Measurements from ENCODE around the gene FCSK. TPM values are rescaled to one million over a fixed set of nuclear protein-coding genes. Genes with fewer than 3 reads are reported as not detected.

The FCSK gene
- total and polyA plus RNA-seq, 2 experiments from 2014 or later: 15.7 to 25.9 TPM

- no peak for DNase-seq (ENCODE audit: low spot score)
- Histone ChIP-seq H3K27ac (no peak overlapping the region), H4K20me1 (ENCODE audit: insufficient read depth, poor library complexity, severe bottlenecking) (no peaks in the 10 kb centered on the region), H3K4me3 (no peak overlapping the region), H3K9me2 (replicated peaks; ENCODE audit: insufficient read depth) (no peaks in the 10 kb centered on the region), H3K36me3 (replicated peaks; ENCODE audit: insufficient read depth, low read depth) (no peaks in the 10 kb centered on the region), H3K79me2 (no peaks in the 10 kb centered on the region), H3K4me1 (ENCODE audit: insufficient read depth) (peaks cover 3% of the 10 kb centered on the region), H3K9me3 (ENCODE audit: low read depth) (no peaks in the 10 kb centered on the region), H2AFZ (no peak overlapping the region), H3K27me3 (no peaks in the 10 kb centered on the region), H3K4me2 (no peak overlapping the region)
- WGBS (ENCODE audit: low lambda C conversion rate, missing lambda C conversion rate): 95% methylated on average over 17 of the region's 17 CpGs
- no peak for TF ChIP-seq EZH2 (IDR thresholded peaks at IDR 0.05; ENCODE audit: borderline replicate concordance)
Observed at GRCh38 chr16:70480127-70481105, 26.0 kb downstream of the FCSK start.

- Histone ChIP-seq H3K79me2 (no peaks in the 10 kb centered on the region), H4K20me1 (ENCODE audit: insufficient read depth, poor library complexity, severe bottlenecking) (no peaks in the 10 kb centered on the region), H2AFZ (no peak overlapping the region), H3K27ac (no peak overlapping the region), H3K4me3 (no peak overlapping the region), H3K9me3 (ENCODE audit: low read depth) (no peaks in the 10 kb centered on the region), H3K4me2 (no peak overlapping the region), H3K4me1 (ENCODE audit: insufficient read depth) (no peaks in the 10 kb centered on the region), H3K9me2 (replicated peaks; ENCODE audit: insufficient read depth) (no peaks in the 10 kb centered on the region), H3K36me3 (replicated peaks; ENCODE audit: insufficient read depth, low read depth) (no peaks in the 10 kb centered on the region), H3K27me3 (no peaks in the 10 kb centered on the region)
- no peak for TF ChIP-seq EZH2 (IDR thresholded peaks at IDR 0.05; ENCODE audit: borderline replicate concordance)
- TF ChIP-seq CTCF (IDR thresholded peaks at IDR 0.05; ENCODE audit: poor library complexity): no peak
- no peak for TF ChIP-seq EZH2phosphoT487 (IDR thresholded peaks at IDR 0.05; ENCODE audit: low read depth, severe bottlenecking, unreplicated experiment)
- DNase-seq (ENCODE audit: low spot score): no peak
- 94% methylated on average over 7 of the region's 7 CpGs for whole genome bisulfite sequencing (ENCODE audit: low lambda C conversion rate, missing lambda C conversion rate)
Observed at GRCh38 chr16:70481929-70482536, 27.6 kb downstream of the FCSK start.

GRCh38 chr16:70482624-70483023 is 28.2 kb downstream of the FCSK start:
- H4K20me1 ChIP-seq (ENCODE audit: insufficient read depth, poor library complexity, severe bottlenecking): no peaks in the 10 kb centered on the region
- no peaks in the 10 kb centered on the region for H3K9me3 ChIP-seq (ENCODE audit: low read depth)
- H3K79me2 ChIP-seq: no peaks in the 10 kb centered on the region
- no peak overlapping the region for H2AFZ ChIP-seq
- H3K9me2 ChIP-seq (replicated peaks; ENCODE audit: insufficient read depth): no peaks in the 10 kb centered on the region
- no peak overlapping the region for H3K4me2 ChIP-seq
- H3K27ac ChIP-seq: no peak overlapping the region
- no peaks in the 10 kb centered on the region for H3K4me1 ChIP-seq (ENCODE audit: insufficient read depth)
- H3K27me3 ChIP-seq: no peaks in the 10 kb centered on the region
- no peak for TF ChIP-seq CTCF (IDR thresholded peaks at IDR 0.05; ENCODE audit: poor library complexity)
- TF ChIP-seq EZH2phosphoT487 (IDR thresholded peaks at IDR 0.05; ENCODE audit: low read depth, severe bottlenecking, unreplicated experiment): no peak
- DNase-seq (ENCODE audit: low spot score): no peak
- no peaks in the 10 kb centered on the region for H3K36me3 ChIP-seq (replicated peaks; ENCODE audit: insufficient read depth, low read depth)
- H3K4me3 ChIP-seq: no peak overlapping the region
- 96% methylated on average over 4 of the region's 5 CpGs for WGBS (ENCODE audit: low lambda C conversion rate, missing lambda C conversion rate)

GRCh38 chr16:70483426-70483825 is 29.0 kb downstream of the FCSK start:
- no peaks in the 10 kb centered on the region for H3K9me2 ChIP-seq (replicated peaks; ENCODE audit: insufficient read depth)
- no peaks in the 10 kb centered on the region for H4K20me1 ChIP-seq (ENCODE audit: insufficient read depth, poor library complexity, severe bottlenecking)
- no peaks in the 10 kb centered on the region for H3K36me3 ChIP-seq (replicated peaks; ENCODE audit: insufficient read depth, low read depth)
- no peak for DNase-seq (ENCODE audit: low spot score)
- no peak for TF ChIP-seq CTCF (IDR thresholded peaks at IDR 0.05; ENCODE audit: poor library complexity)
- no peak for TF ChIP-seq EZH2phosphoT487 (IDR thresholded peaks at IDR 0.05; ENCODE audit: low read depth, severe bottlenecking, unreplicated experiment)
- no peak for TF ChIP-seq EZH2 (IDR thresholded peaks at IDR 0.05; ENCODE audit: borderline replicate concordance)
- H3K4me2 ChIP-seq: no peak overlapping the region
- no peak overlapping the region for H3K4me3 ChIP-seq
- H3K79me2 ChIP-seq: no peaks in the 10 kb centered on the region
- no peaks in the 10 kb centered on the region for H3K27me3 ChIP-seq
- H2AFZ ChIP-seq: no peak overlapping the region
- H3K4me1 ChIP-seq (ENCODE audit: insufficient read depth): no peaks in the 10 kb centered on the region
- H3K27ac ChIP-seq: no peak overlapping the region
- no peaks in the 10 kb centered on the region for H3K9me3 ChIP-seq (ENCODE audit: low read depth)
- WGBS (ENCODE audit: low lambda C conversion rate, missing lambda C conversion rate): 93% methylated on average over 5 of the region's 5 CpGs

Data from hepatocyte (in vitro differentiated cells).